Measurements from ENCODE around the gene GBP2. TPM values are rescaled to one million over a fixed set of nuclear protein-coding genes. Genes with fewer than 3 reads are reported as not detected.

GBP2 gene
- polyA plus RNA-seq, 3 donors = 46.1 to 83.9 (median 74.1) TPM

DNA sequence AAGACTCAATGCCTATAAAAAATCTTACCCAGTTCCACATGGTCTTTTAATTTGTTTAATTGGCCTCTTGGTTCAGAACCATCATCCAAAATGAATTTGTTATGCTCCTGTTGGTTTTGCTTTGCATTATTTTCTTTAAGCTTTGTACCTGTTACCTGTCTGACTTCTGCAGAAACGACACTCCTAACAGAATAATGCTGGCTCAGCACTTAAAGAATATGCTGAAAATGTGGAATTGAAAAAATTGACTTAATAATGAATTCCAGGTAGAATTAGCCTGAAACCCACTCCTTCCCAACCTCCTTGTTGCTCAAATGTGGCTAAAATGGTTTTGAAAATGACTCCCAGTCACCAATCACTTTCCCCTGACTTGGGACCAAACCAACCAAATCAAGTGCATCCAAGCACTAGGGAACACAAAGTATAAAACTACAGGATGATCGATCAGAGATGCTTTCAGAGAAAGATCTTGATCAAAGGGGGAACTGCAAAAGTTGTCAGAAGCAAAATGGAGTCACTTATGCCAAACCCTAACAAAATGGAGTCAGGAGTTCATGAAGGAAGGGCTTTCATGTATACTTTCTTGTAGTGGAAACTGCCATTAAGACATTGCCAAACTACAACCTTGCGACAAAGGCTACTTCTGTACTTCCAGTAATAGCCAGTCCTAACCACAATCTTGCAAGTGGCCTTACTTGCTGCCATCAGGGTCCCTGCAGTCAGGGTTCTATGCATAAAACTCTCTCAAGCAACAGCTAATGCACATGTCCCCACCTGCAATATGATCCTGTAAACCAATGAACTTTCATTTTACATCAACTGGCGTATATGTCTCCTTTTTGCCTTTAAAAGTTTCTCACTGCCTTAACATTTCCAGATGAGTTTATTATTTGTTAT lies 44.5 kb upstream of the GBP2 start:
- Histone ChIP-seq H3K4me3 (replicated peaks in 1 of 3; ENCODE audit: low read depth in 2 of 3, low read length in 3 of 3) (no peak overlapping the region), H2AFZ (ENCODE audit: insufficient read depth, low read depth, low read length, poor library complexity, severe bottlenecking) (no peak overlapping the region), H3K27me3 (ENCODE audit: control insufficient read depth in 2 of 2, insufficient read depth in 2 of 2, low read length in 2 of 2) (no peaks in the 10 kb centered on the region), H4K20me1 (ENCODE audit: insufficient read depth, low read length) (no peaks in the 10 kb centered on the region), H3K4me2 (replicated peaks; ENCODE audit: extremely low read depth, low read length, poor library complexity, severe bottlenecking) (no peak overlapping the region), H3K27ac (ENCODE audit: low read depth in 1 of 2, low read length in 2 of 2) (no peak overlapping the region), H3K79me2 (ENCODE audit: insufficient read depth, low read length) (no peaks in the 10 kb centered on the region), H3K36me3 (replicated peaks in 1 of 2; ENCODE audit: control insufficient read depth in 1 of 2, insufficient read depth in 2 of 2, low read length in 2 of 2) (no peaks in the 10 kb centered on the region), H3K9me3 (replicated peaks in 1 of 2; ENCODE audit: control insufficient read depth in 1 of 2, insufficient read depth in 1 of 2, low read length in 2 of 2) (no peaks in the 10 kb centered on the region), H3K9ac (ENCODE audit: insufficient read depth, low read length, poor library complexity, severe bottlenecking) (no peak overlapping the region), H3K4me1 (ENCODE audit: control insufficient read depth in 1 of 2, insufficient read depth in 2 of 2, low read length in 2 of 2) (peaks cover 3 to 8% of the 10 kb centered on the region in 2 donors)
- H3K4me1 Mint-ChIP-seq = peaks cover 8% of the 10 kb centered on the region
- H3K36me3 Mint-ChIP-seq = no peaks in the 10 kb centered on the region
- no peak overlapping the region for H3K4me3 Mint-ChIP-seq
- peaks cover 0 to 3% (median 0%) of the 10 kb centered on the region in 3 donors for H3K27me3 Mint-ChIP-seq (ENCODE audit: low read depth in 3 of 3)
- H3K9me3 Mint-ChIP-seq = peaks cover 0 to 3% (median 2%) of the 10 kb centered on the region in 7 donors
- intact Hi-C loops (cut with micrococcal nuclease) = no loop called here
- WGBS (ENCODE audit: insufficient coverage) = 60% methylated on average over 1 of the region's 4 CpGs
- no peak for DNase-seq
- TF ChIP-seq CTCF (IDR thresholded peaks at IDR 0.05) = no peak
- peak overlapping the region in 1 of 7 donors; percentile 8 for H3K27ac Mint-ChIP-seq

DNA sequence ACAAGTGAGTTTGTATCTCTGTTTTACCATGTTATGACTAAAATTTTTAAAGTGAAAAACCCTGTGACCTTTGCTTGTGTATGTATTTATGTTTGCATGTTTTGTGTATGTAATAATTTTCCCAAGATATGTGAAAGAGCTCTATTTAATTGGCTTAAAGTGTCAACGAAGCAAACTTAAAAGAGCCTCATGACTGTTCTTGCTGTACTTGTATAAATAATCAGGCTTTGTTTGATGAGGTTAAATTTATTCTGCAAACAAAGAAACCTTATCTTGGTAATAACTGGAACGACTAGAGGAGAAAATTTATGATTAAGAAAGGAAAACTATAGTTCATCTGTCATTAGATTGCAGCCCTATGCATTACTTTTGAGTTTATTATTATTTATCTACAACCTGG lies 43.3 kb upstream of the GBP2 start:
- Histone ChIP-seq H3K9ac (ENCODE audit: insufficient read depth, low read length, poor library complexity, severe bottlenecking) (no peak overlapping the region), H2AFZ (ENCODE audit: insufficient read depth, low read depth, low read length, poor library complexity, severe bottlenecking) (no peak overlapping the region), H3K4me1 (ENCODE audit: control insufficient read depth in 1 of 2, insufficient read depth in 2 of 2, low read length in 2 of 2) (peaks cover 3 to 8% of the 10 kb centered on the region in 2 donors), H3K79me2 (ENCODE audit: insufficient read depth, low read length) (no peaks in the 10 kb centered on the region), H3K4me3 (replicated peaks in 1 of 3; ENCODE audit: low read depth in 2 of 3, low read length in 3 of 3) (no peak overlapping the region), H3K27me3 (ENCODE audit: control insufficient read depth in 2 of 2, insufficient read depth in 2 of 2, low read length in 2 of 2) (no peaks in the 10 kb centered on the region), H3K36me3 (replicated peaks in 1 of 2; ENCODE audit: control insufficient read depth in 1 of 2, insufficient read depth in 2 of 2, low read length in 2 of 2) (no peaks in the 10 kb centered on the region), H3K9me3 (replicated peaks in 1 of 2; ENCODE audit: control insufficient read depth in 1 of 2, insufficient read depth in 1 of 2, low read length in 2 of 2) (no peaks in the 10 kb centered on the region), H3K4me2 (replicated peaks; ENCODE audit: extremely low read depth, low read length, poor library complexity, severe bottlenecking) (no peak overlapping the region), H3K27ac (ENCODE audit: low read depth in 1 of 2, low read length in 2 of 2) (no peak overlapping the region), H4K20me1 (ENCODE audit: insufficient read depth, low read length) (no peaks in the 10 kb centered on the region)
- DNase-seq = no peak
- Mint-ChIP-seq H3K4me1 (peaks cover 8% of the 10 kb centered on the region), H3K36me3 (no peaks in the 10 kb centered on the region), H3K9me3 (peaks cover 0 to 3% (median 2%) of the 10 kb centered on the region in 7 donors), H3K4me3 (no peak overlapping the region), H3K27me3 (ENCODE audit: low read depth in 3 of 3) (peaks cover 0 to 3% (median 0%) of the 10 kb centered on the region in 3 donors), H3K27ac (no peak overlapping the region)
- no CpG with 5 or more reads among the region's 2 CpGs for WGBS (ENCODE audit: insufficient coverage)
- intact Hi-C loops (cut with micrococcal nuclease) = no loop called here
- no peak for TF ChIP-seq CTCF (IDR thresholded peaks at IDR 0.05)
